Iris pigment epithelial cell (primary cell): ENCODE data around the gene NUAK1.

Experiments used
- DNase-seq: peaks from one replicate; pipeline ENCODE4 v3.0.0-alpha.2; 2011; ENCODE audit warnings: low read depth

NUAK1 gene

DNA sequence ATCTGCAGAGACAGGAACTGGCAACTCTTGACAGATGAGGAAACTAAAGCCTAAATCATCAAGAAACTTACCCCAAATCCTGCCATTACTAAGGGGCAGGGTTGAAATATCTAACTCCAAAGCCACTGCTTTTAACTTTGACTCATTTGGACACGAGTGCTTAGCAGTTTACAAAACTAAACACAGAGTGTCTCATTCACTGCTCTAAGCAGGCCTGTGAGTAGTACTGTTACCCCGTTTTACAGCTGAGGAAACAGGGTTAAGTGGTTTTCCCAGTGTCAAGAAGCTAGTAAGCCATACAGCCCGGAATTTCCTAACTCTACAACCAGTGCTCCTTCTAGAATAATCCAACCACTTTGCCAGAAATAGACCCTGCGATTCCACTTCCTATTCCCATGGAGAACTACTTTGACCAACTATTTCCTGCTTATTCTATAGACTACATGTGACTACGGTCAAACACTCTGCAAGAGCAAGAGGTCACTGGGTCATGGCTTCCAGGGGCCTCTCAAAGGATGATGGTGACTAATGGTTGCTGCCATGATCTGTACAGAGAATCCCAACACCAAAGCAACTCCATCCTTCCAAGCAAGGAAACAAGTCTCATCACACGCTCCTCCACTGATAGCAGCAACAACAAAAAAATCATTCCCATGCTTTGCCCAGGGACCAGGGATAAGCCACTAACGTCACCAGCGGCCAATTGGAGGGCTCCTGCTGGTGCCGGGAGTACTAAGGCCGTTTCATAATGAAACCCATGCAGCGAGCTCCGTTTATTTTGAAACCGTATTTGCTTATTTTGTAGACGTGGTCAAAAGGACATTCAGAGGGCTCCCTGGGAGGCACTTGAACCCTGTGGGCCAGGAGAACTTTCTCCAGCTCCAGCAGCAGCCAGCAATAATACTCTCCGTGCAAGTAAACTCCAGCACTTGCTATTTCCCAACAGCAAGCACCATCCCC lies 56.3 kb downstream of the NUAK1 start:
- peak; percentile 81 for DNase-seq

DNA sequence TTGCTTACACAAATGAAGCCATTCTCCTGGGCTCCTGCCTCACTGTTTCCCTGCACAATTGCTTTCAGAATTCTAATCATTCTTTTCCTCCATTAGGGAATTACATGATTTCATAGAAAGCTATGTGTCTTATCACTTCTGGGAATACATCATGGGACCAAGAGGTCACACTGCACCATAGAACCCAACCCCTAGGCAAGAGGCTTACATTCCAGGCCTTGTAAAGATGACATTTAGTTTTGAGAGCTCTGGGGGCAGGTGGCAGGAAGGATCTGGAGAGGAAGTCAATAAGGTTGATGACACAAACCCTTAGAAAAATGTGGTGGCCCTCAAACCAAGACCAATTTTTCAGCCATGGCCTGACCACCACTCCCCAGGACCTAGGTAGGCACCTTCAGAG lies 57.1 kb downstream of the NUAK1 start:
- no peak for DNase-seq

DNA sequence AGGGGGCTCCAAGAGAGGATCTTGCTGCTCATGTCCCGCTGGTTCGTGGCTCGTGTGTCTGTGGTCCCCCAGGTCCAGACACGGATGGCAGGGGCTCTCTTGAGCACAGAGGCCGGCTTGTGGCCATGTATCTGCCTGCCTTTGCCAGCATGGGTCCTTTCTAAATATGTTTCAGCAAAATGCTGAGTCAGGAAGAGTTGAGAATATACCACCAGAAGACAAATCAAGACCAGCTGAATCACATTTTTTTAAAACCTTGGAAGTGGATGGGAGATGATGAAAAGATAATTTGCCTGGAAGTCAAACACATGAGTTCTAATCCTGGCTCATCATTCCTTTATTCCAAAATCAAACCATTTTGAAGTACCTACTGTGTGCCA lies 58.0 kb downstream of the NUAK1 start:
- DNase-seq: no peak

DNA sequence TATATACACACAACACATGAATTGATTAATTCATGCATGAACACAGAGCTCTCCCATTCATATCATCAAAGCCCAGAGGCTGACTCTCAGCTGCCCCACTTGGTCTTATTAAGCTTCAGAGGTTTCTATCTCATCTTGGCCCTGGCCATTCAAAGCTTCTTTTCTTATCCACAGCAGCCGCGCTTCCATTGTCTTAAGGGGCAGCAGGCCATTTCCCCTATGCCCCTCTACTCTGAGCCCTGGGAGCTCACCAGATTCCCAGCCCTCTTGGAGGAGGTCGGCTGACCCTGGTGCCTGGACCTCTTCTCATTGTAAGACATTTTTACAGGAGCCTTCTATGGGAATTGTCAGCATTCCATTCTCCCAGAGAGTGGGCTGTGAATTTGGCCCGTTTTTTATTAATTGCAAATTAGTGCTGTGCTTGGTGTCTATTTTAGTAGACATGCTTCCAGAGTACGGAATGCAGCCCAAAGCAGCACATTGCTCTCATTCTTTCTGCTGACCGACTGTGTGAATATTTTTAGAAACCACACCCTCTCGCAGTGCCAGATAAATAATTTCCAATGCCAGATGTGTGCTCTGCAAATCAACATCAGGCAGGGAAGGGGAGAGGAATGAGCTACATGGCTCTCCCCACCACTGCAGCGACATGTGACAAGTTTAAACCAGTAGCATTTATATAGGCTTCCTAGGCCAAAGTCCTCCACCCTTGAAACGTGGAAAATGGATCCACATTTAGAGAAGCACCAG lies 58.5 kb downstream of the NUAK1 start:
- peak; percentile 75 for DNase-seq

DNA sequence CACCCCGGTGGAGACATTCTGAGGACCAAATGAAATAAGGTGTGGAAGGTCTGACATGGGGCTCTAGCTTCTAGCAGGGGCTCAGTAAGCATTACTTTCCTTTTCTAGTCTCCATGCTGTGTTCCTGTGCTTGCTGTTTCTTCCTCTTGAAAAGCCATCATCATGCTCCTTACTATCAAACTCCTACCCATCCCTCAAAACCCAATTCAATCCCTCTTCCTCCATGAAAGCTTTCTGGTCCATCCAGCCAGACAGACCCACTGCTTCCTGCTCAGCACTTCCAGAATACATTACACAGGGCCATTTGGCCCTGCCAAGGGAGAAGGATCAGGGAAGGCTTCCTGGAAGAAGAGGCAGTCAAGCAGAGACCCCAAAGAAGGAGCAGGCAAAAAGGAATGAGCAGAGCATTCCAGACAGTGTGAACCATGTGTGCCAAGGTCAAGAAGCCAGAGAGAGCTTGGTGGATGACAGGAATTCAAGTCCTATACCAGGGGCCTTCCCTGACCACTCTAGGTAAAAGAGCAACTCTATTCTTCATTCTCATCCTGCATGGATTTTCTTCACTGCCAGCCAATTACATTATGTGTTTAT lies 59.5 kb downstream of the NUAK1 start:
- no peak for DNase-seq

DNA sequence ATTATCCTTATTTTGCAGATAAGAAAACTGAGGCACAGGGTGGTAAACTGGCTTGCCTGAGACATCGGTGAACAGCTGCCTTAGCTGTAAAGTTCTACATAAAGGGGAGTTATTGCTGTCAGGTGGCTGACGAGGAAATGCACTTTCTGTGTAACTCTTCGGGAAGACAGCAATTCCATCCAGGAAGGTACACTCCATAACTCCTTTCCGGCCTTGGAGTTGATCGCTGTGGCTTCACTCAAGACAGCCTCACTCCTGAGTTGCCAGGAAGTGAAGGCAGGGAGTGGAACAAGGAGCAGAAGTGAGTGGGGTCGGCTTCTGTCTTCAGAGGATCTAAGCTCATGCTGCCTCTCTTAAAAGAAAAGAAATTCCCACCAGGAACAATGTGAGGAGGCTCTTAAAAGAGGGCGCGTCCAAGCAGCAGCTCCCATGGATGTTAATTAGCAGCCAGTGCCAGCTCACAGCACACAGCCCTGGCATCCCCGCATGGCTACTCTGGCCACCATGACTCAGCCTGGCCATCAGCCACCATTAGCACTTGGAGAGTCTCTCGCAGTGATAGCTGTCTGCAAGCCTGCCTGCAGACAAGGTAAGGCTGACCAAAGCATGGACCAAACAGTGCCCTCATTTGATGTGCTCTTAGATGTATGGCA lies 60.3 kb downstream of the NUAK1 start:
- peak; percentile 54 for DNase-seq

DNA sequence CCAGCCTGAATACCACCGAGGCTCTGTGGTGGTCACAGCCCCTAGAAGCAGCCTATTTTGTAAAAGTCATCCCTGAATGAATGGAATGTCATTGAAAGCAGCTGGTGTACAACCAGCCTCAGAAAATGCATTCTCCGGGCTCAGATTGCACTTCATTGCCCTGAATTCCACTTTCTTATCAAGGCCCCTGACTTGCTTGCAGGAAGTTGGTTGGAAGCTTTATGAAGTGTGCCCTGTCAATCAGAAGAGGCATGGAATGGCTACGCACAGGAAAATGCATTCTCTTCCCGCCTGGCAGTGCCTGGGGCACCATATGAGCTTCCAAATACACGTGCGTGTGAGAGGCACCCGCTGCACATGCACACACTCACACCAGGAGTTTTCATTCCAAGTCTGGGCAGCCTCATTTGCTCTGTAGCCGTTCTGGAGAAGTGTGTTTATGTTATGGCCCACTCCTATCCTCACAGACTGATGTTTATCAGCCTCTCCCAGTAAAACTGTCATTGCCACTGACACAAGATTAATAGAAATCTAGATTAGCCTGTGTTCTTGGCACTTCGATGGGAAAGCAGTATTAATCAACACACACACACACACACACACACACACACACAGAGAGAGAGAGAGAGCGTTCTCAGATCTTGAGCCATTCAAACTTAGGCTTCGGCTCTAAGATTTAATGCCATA lies 63.9 kb downstream of the NUAK1 start:
- peak; percentile 61 for DNase-seq

DNA sequence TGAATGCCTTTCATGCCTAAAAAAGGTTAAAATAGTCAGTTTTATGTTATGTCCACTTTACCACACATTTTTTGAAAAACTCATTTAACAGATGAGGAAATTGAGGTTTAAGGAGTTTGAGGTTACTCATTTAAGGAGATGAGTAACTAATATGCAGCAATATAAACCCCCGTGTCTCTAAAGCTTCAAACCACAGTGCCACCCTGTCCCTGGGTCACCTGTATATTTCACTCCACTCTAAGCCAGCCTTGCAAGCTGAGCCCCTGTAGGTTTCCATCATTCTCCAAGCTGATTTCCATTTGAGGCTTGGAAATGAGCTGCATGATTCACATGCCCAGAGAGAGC lies 64.4 kb downstream of the NUAK1 start:
- DNase-seq: no peak

DNA sequence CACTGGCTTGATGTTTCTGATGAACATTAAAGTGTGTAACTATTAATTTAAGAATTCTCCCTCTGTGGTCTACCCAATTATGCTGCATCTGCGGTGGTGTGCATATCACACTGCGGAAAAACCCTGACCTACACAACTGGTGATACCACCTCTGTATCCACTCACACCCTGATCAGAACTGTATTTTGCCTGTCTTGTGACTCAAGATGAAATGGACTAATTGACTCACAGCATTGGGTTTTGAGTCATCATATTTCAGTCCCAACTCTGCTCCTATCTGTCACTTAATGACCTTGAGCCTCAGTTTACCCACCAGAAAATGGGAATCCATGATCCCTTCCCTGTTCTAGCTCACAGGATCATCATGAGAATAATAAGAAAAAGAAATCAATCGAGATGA lies 65.6 kb downstream of the NUAK1 start:
- no peak for DNase-seq

DNA sequence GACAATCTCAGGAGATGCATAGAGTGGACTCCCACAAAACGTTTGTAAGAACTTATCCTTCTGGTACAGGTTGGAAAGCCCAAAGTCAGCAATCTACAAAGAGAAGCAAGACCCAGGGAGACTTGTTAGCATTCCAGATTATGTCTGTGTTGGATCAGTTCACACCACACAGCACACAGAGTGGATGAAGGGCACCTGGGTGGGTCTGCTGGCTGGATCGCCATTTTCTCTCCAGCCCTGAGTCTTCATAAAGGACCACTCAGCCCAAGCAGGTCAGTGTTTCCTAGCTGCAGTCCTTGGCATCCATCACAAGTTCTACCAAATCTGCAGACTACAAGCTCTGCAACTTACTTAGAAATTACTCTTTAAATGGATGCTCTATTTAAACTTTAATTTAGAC lies 66.0 kb downstream of the NUAK1 start:
- no peak for DNase-seq

DNA sequence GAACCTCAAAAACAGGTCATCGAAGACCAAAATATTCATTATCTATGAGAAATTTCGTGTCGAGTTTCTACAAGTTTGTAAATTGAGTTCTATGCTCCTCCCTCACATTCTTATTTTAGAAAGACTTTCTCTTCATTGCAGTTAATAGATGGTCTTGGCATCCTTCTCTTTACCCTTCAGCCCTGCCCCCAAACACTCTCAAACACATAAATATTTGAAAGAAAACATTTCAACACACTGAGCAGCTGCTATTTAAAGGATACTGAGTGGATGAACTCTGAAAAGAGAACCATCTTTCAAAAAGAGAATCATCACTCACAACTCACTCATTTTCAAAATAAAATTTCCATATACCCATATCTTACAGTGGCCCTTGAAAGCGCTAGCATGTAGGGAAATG lies 67.1 kb downstream of the NUAK1 start:
- no peak for DNase-seq

DNA sequence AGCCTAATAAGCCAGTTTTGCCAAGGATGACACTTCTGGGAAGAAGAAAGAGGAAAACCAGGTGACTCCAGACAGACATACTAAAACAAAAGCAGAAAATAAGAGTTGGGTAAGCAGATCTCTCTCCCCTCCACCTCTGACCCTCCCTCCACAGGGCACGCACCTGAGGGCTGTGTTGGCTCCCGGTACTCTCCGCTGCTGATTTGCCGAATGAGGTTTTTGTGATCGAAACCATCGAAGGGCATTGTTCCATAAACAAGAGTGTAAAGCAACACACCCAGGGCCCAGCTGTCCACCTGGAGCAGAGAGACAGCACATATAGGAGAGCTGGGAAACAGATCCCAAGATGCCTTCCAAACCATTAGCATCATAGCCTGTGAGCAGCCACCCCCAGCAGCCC lies 68.1 kb downstream of the NUAK1 start:
- DNase-seq: no peak

DNA sequence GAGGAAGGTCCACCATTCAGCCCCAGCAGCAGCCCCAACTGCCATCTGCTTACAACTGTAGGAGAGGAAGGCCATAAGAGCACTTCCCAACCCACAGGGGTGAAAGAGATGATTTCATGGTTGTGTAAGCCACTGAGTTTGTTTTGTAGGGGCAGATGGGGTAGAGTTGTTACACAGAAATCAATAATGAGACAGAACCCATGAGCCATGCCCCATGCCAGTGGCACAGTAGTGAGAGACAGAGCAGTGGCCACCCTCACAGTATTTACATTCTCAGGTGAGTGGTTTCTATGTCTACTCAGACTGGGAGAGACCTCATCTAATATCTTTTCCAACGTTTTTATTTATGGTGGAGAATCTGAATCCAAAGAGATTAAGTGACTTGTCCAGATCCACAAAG lies 68.6 kb downstream of the NUAK1 start:
- no peak for DNase-seq

DNA sequence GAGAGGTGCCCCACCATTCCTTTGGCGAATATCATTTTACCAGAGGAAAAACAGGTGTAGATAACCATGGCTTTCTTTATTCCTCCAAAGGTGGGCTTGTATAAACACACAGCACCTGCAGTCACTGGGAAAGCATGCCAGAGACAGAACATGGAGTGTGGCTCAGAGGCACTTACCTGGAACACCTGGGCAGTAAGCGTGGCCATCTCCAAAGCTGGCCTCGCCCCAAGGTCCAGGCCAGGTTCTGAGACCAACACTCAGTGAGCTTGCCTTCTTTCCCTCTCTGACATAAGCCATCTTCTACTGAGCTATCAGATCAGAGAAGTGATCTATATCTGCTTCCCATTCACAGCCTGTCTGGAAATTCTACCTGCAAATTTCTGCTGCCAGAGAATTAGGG lies 70.5 kb downstream of the NUAK1 start:
- no peak for DNase-seq

DNA sequence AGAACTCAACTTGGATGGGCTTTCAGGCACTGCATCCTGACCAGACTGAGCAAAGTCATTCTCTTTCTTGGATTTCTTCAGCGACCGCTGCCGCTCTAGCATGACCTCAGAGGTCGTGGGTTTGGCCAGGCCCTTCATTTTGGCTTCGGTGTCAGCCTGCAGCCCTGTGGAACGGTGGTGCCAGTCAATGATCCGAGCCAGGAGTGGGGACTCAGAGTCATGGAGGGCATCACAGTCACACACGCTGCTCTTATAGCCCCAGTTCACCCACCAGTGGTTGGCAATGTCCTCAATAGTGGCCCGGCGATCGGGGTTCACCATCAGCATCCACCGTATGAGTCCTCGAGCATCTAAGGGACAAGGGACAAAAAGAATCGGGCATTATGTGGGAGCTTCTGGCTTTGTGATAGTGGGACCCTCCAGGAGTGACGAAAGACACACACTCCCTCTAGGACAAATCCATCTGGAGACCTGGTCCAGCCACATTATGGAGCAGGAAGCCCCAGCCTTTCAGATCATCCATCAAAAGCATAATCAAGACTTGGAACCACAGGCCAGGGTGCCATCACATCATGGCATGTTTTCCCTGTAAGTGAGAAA lies 71.0 kb downstream of the NUAK1 start:
- no peak for DNase-seq

DNA sequence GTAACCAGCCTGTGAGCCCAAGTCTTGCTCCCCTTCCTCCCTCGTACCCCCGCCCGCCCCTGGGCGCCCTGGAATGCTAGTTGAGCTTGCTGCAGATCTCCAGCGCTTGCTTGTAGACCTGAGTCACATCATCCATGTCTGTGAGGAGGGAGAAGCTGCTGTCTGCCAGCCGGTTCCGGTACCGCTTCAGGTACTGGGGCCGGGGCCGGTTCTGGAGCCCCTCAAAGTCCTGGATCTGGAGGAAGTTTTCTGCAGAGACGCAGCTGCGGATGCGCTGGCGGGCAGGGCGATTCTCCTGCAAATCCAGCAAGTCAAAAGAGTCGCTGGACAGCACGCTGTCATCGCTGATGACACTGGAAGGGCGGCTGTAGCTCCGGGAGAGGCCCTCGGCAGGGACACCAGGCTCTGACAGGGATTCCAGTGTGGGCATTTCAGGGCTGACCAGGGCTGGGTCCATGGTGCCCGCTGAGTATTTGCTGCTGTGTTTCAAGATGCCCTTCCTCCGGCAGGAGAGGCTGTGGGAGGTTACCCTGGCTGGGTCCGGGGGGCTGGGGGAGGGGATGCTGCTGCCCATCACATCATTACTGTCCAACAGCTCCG lies 71.9 kb downstream of the NUAK1 start:
- DNase-seq: no peak

DNA sequence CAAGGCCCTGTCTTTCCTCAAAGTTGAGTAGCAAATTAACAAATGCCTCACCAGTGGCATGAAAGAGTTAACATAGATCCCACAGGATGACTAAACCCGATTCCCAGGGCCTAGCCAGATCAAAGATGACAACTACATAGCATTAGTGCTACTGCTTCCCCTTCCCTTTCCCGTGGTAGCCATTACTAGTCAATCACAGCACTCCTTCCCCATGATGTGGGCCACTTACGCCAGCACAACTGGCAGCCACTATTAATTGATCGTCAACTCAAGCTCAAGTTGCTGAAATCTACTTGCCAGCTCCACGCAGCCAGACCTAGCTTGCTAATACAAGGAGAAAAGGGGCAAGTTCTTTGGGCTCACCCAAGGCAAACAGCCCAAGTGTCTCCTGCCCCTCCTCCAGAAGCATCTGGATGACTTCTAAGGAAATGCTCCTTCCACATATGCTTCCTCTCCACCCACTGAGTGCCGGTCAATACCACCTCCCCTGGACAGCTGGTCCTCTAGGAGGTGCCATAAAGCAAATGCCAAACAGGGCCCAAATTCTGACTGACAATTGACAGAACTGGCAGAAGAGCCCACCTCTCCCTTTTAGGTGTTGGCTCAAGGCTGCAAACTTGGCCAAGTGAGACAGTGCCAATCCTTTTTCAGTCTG lies 72.6 kb downstream of the NUAK1 start:
- DNase-seq: no peak

DNA sequence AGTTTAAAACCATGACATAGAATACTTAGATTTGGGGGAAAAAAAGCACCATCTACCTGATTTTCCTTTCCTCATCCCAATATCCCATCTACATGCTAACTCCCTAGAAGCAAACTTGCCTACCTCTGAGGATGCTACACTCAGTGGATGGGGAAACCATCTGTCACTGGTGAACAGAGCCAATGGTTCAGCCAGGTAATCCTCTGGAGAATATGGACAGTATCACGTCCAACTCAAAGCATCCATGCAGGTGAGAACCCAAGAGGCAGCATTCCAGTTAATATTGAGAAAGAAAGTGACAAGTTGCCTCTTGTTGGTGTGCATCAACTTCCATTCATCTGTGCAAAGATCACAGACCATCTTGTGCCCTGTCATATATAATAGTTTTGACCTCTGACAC lies 73.2 kb downstream of the NUAK1 start:
- DNase-seq: no peak

DNA sequence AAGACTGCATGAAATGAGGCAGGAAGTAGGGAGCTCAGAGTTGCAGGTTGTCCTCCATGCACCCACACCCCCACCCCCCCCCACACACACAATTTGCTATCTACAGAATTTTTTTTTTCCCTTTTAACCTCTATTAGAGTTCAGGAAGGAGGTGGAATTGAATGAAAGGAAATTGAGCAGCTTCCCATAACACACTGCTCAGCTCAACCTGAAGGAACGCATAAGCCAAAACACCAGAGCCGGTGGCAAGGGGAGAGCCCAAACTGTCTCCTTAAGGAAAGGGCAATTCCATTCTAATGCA lies 74.1 kb downstream of the NUAK1 start:
- DNase-seq: no peak

DNA sequence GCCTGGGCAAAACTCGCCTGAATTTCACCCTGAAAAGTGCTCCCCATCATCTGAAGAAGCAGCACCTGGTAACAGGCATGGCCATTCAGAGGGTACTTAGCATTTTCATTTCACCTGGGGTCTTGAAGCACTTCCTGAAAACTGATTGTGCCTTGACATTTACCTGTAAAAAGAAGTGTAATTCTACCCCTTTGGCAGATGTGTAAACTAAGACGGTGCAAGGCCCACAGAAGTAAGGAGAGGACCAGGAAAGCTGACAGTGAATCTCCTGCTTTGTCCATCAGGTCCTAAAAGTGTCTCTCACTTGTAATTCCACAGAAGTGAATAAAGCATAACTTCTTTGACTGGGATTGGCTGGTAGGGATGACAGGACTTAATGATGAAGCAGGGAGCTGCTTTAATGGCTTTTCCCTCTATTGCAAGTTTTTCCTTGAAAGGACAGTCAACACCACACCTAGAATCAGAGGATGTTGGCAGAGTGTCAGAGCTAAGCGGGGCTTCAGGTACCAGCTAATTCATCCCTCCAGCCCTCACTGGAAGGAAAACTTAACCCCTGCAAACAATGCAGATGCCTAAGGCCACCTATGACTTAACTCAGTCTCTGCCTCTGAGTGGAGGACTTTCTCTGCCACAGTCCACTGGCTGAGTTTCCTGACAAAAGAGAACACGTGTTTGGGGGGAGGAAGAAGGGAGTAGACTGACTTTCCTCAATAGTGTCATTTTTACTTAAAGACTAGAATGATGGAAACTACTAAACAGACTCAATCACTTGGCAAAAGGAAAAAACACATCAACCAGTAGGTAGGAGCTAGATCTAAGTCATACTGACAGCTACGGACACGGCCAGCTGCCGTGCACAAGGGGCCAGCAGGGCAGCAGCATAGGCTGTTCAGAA lies 74.7 kb downstream of the NUAK1 start:
- DNase-seq: no peak
